ENCODE results near the gene PTK7. TPM values are rescaled to one million over a fixed set of nuclear protein-coding genes. Genes with fewer than 3 reads are reported as not detected.
"Not testable (repeated sequence)": the region's sequence is repeated elsewhere in the genome, so short reads cannot be mapped to it uniquely, and the experiment has no call there.

PTK7 gene
- total RNA-seq, 4 donors from 2014 or later: 6.8 to 10.8 (median 8.0) TPM

GRCh38 chr6:43037706-43038105 is 38.4 kb upstream of the PTK7 start:
- no peaks in the 10 kb centered on the region for H3K27me3 ChIP-seq
- DNase-seq (ENCODE audit: extremely low spot score): no peak
- no peak overlapping the region for H3K4me3 ChIP-seq
- peaks cover 9 to 12% (median 10%) of the 10 kb centered on the region in 4 donors for H3K4me1 ChIP-seq
- WGBS: 86% methylated on average over 9 of the region's 9 CpGs
- TF ChIP-seq EP300 (IDR thresholded peaks at IDR 0.05) (no peak), POLR2A (IDR thresholded peaks at IDR 0.05; ENCODE audit: low read depth) (no peak), POLR2AphosphoS5 (IDR thresholded peaks at IDR 0.05) (no peak), CTCF (IDR thresholded peaks at IDR 0.05) (no peak)
- no peaks in the 10 kb centered on the region for H3K9me3 ChIP-seq
- peaks cover 10 to 95% (median 71%) of the 10 kb centered on the region in 4 donors for H3K36me3 ChIP-seq
- intact Hi-C loops (cut with DNase I): no loop called here
- no peak overlapping the region for H3K27ac ChIP-seq (replicated peaks in 1 of 4)

- no peak for DNase-seq (ENCODE audit: extremely low spot score)
- Histone ChIP-seq H3K27me3 (no peaks in the 10 kb centered on the region), H3K27ac (replicated peaks in 1 of 4) (no peak overlapping the region), H3K36me3 (peaks cover 10 to 95% (median 74%) of the 10 kb centered on the region in 4 donors), H3K9me3 (no peaks in the 10 kb centered on the region), H3K4me3 (no peak overlapping the region), H3K4me1 (peaks cover 9 to 12% (median 10%) of the 10 kb centered on the region in 4 donors)
- 76% methylated on average over 9 of the region's 9 CpGs for WGBS
- TF ChIP-seq CTCF (IDR thresholded peaks at IDR 0.05) (no peak), POLR2A (IDR thresholded peaks at IDR 0.05; ENCODE audit: low read depth) (no peak), EP300 (IDR thresholded peaks at IDR 0.05) (no peak), POLR2AphosphoS5 (IDR thresholded peaks at IDR 0.05) (no peak)
- intact Hi-C loops (cut with DNase I): no loop called here
These were observed 37.4 kb upstream of the PTK7 start for GRCh38 chr6:43038727-43039126.

DNA sequence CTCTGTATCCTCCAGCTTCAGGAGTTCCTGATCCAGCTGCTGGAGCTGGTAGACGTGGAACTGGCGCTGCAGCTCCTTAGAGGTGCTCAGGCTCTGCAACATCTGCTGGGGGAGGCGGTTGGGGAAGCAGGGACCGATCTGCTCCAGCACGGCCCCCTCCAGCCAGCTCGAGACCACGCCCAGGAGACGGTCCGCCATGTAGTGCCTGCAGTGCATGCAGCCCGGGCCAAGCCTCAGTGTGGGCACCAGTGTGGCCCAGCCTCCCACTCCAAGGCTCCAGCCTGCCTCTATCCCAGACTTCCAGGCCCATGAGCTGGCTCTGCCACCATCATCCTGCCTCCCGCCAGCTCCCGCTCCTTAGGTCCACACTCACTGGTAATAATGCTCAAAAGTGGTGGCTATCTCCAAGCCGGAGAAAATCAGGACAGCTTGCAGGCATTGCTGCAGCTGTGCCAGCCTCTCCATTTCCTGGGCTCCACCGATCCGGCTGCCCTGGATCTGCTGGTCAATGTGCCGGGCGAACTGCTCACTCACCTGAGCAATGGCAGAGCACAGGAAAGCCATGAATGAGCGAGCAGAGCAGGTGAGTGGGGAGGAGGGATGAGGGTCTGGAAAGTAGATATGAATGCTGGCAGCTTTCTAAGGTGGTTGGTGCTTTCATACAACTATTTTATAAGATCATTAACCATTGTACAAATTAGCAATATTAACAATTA is 35.4 kb upstream of the PTK7 start:
- 97% methylated on average over 12 of the region's 18 CpGs for WGBS

GRCh38 chr6:43041475-43041874 is 34.6 kb upstream of the PTK7 start:
- H3K4me3 ChIP-seq; H3K27me3 ChIP-seq; intact Hi-C loops (cut with DNase I); DNase-seq (ENCODE audit: extremely low spot score); H3K4me1 ChIP-seq; H3K9me3 ChIP-seq; H3K27ac ChIP-seq (replicated peaks in 1 of 4): not testable (repeated sequence)
- peaks cover 23 to 95% (median 85%) of the 10 kb centered on the region in 4 donors for H3K36me3 ChIP-seq
- WGBS: 95% methylated on average over 8 of the region's 8 CpGs

More for the DNA sequence above, 35.4 kb upstream of the PTK7 start:
- H3K4me1 ChIP-seq: peaks cover 4 to 7% (median 6%) of the 10 kb centered on the region in 4 donors
- H3K27me3 ChIP-seq: no peaks in the 10 kb centered on the region
- peaks cover 23 to 95% (median 78%) of the 10 kb centered on the region in 4 donors for H3K36me3 ChIP-seq
- TF ChIP-seq POLR2A (IDR thresholded peaks at IDR 0.05; ENCODE audit: low read depth) (no peak), CTCF (IDR thresholded peaks at IDR 0.05) (no peak), POLR2AphosphoS5 (IDR thresholded peaks at IDR 0.05) (no peak), EP300 (IDR thresholded peaks at IDR 0.05) (no peak)
- intact Hi-C loops (cut with DNase I): no loop called here
- H3K9me3 ChIP-seq: no peaks in the 10 kb centered on the region
- no peak for DNase-seq (ENCODE audit: extremely low spot score)
- H3K27ac ChIP-seq (replicated peaks in 1 of 4): no peak overlapping the region
- H3K4me3 ChIP-seq: no peak overlapping the region

- Histone ChIP-seq H3K27ac (replicated peaks in 1 of 4) (no peak overlapping the region), H3K9me3 (no peaks in the 10 kb centered on the region)
These were observed 32.8 kb upstream of the PTK7 start for GRCh38 chr6:43043310-43043709.

More at GRCh38 chr6:43043310-43043709, 32.8 kb upstream of the PTK7 start:
- DNase-seq (ENCODE audit: extremely low spot score): no peak
- Histone ChIP-seq H3K27me3 (no peaks in the 10 kb centered on the region), H3K36me3 (peaks cover 20 to 95% (median 86%) of the 10 kb centered on the region in 4 donors), H3K4me3 (no peak overlapping the region), H3K4me1 (no peaks in the 10 kb centered on the region)
- 97% methylated on average over 6 of the region's 9 CpGs for WGBS
- no peak for TF ChIP-seq POLR2A (IDR thresholded peaks at IDR 0.05; ENCODE audit: low read depth)
- TF ChIP-seq EP300 (IDR thresholded peaks at IDR 0.05): no peak
- intact Hi-C loops (cut with DNase I): no loop called here
